ENCODE measurements around the gene CDAN1. TPM values are rescaled to one million over a fixed set of nuclear protein-coding genes. Genes with fewer than 3 reads are reported as not detected.
"Not testable (repeated sequence)": the region's sequence is repeated elsewhere in the genome, so short reads cannot be mapped to it uniquely, and the experiment has no call there.

CDAN1 gene, protein sequence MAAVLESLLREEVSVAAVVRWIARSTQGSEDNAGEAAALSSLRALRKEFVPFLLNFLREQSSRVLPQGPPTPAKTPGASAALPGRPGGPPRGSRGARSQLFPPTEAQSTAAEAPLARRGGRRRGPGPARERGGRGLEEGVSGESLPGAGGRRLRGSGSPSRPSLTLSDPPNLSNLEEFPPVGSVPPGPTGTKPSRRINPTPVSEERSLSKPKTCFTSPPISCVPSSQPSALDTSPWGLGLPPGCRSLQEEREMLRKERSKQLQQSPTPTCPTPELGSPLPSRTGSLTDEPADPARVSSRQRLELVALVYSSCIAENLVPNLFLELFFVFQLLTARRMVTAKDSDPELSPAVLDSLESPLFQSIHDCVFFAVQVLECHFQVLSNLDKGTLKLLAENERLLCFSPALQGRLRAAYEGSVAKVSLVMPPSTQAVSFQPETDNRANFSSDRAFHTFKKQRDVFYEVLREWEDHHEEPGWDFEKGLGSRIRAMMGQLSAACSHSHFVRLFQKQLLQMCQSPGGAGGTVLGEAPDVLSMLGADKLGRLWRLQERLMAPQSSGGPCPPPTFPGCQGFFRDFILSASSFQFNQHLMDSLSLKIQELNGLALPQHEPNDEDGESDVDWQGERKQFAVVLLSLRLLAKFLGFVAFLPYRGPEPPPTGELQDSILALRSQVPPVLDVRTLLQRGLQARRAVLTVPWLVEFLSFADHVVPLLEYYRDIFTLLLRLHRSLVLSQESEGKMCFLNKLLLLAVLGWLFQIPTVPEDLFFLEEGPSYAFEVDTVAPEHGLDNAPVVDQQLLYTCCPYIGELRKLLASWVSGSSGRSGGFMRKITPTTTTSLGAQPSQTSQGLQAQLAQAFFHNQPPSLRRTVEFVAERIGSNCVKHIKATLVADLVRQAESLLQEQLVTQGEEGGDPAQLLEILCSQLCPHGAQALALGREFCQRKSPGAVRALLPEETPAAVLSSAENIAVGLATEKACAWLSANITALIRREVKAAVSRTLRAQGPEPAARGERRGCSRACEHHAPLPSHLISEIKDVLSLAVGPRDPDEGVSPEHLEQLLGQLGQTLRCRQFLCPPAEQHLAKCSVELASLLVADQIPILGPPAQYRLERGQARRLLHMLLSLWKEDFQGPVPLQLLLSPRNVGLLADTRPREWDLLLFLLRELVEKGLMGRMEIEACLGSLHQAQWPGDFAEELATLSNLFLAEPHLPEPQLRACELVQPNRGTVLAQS
- 10 to 100 TPM; 17.5 to 27.0 TPM for total RNA-seq

GRCh38 chr15:42736793-42737528 lies at the start of gene CDAN1:
TSS of gene CDAN1 (minus strand) at chr15:42737128. CDS start at chr15:42737102, 26 bp downstream.
- DNase-seq (ENCODE audit: low spot score in 2 of 2) (peak; percentile 91 to 94), ATAC-seq (peak; percentile 94 to 98)
- no peaks in the 10 kb centered on the region for H3K9me3 Mint-ChIP-seq
- H3K36me3 Mint-ChIP-seq = peaks cover 0 to 4% of the 10 kb centered on the region in 2 donors
- peak within 1 kb of the TSS; percentile 87 to 89 for H3K27ac Mint-ChIP-seq

DNA sequence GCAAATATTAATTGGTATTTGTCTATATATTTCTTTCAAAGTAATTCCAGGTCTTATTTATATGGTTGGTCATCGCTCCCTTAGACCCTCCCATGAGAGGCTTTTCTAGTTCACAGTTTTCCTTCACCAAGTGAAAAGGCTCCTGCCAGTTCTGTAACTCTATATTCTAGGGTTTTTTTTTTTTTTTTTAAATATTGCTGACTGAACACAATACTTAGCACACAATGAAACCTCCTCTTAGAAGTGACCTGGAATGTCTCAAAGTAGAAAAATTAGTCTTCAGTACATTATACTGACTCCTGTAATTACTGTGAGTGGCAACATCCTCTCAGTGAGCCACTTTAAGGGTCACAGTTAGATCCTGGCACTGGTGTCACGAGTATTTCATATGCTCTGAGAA lies 48.6 kb upstream of the CDAN1 start:
- no peak for ATAC-seq
- no peaks in the 10 kb centered on the region for H3K36me3 Mint-ChIP-seq
- DNase-seq (ENCODE audit: low spot score in 2 of 2) = no peak
- H3K27ac Mint-ChIP-seq = no peak overlapping the region
- no peaks in the 10 kb centered on the region for H3K9me3 Mint-ChIP-seq

DNA sequence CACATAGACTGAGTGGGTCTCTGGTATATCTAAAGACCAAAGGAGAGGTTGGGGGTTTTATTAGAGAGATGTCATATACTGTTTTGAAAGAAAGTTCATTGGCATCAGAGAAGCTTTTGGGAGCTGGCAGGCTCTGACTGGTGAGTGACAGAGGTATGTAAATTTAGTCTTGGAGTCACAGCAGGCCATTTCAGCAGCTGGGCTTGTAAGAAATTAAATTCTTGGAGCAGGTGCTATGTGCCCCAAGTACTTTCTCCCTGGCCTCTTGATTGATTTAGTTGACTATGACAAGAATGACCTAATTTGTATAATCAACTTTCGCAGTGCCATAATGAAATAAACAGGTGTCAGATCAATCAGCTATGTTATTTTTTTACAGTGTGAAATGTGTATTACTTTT lies 47.8 kb upstream of the CDAN1 start:
- Mint-ChIP-seq H3K27ac (no peak overlapping the region), H3K9me3 (no peaks in the 10 kb centered on the region), H3K36me3 (no peaks in the 10 kb centered on the region)
- DNase-seq (ENCODE audit: low spot score in 2 of 2) (no peak), ATAC-seq (no peak)

- Mint-ChIP-seq H3K27ac (no peak overlapping the region), H3K36me3 (no peaks in the 10 kb centered on the region), H3K9me3 (no peaks in the 10 kb centered on the region)
- ATAC-seq (no peak), DNase-seq (ENCODE audit: low spot score in 2 of 2) (no peak)
Observed at GRCh38 chr15:42782716-42783115, 45.8 kb upstream of the CDAN1 start.

GRCh38 chr15:42775416-42775815 lies 38.5 kb upstream of the CDAN1 start:
- Mint-ChIP-seq H3K36me3 (no peaks in the 10 kb centered on the region), H3K27ac (no peak overlapping the region), H3K9me3 (no peaks in the 10 kb centered on the region)
- ATAC-seq (no peak), DNase-seq (ENCODE audit: low spot score in 2 of 2) (no peak)

DNA sequence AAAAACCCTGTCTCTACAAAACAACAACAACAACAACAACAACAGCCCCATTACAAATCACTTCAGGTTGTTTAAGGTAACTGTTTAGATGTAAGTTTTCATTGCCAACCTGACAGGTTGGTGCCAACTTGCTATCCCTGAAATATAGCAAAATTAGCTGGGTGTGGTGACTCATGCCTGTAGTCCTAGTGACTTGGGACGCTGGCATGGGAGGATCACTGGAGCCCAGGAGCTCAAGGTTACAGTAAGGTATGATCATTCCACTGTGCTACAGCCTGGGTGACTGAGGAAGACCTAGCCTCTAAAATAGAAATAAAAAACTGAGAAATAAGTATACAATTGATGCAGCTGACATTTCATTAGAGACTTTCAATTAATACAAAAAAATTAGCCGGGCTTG lies 36.0 kb upstream of the CDAN1 start:
- peaks cover 10 to 13% of the 10 kb centered on the region in 2 donors for H3K36me3 Mint-ChIP-seq
- ATAC-seq = no peak
- DNase-seq (ENCODE audit: low spot score in 2 of 2) = no peak
- H3K9me3 Mint-ChIP-seq = no peaks in the 10 kb centered on the region
- no peak overlapping the region for H3K27ac Mint-ChIP-seq

GRCh38 chr15:42772144-42772543 lies 35.2 kb upstream of the CDAN1 start:
- peaks cover 16 to 20% of the 10 kb centered on the region in 2 donors for H3K36me3 Mint-ChIP-seq
- H3K9me3 Mint-ChIP-seq = peaks cover under 1 to 4% of the 10 kb centered on the region in 2 donors
- ATAC-seq (no peak), DNase-seq (ENCODE audit: low spot score in 2 of 2) (no peak)
- H3K27ac Mint-ChIP-seq = no peak overlapping the region

GRCh38 chr15:42766109-42766508 lies 29.2 kb upstream of the CDAN1 start:
- not testable (repeated sequence) for H3K27ac Mint-ChIP-seq

GRCh38 chr15:42764154-42764731 lies 27.3 kb upstream of the CDAN1 start:
- ATAC-seq; H3K27ac Mint-ChIP-seq; DNase-seq (ENCODE audit: low spot score in 2 of 2): not testable (repeated sequence)
- H3K36me3 Mint-ChIP-seq = peaks cover 59 to 63% of the 10 kb centered on the region in 2 donors
- H3K9me3 Mint-ChIP-seq = peaks cover 22 to 42% of the 10 kb centered on the region in 2 donors

More at GRCh38 chr15:42766109-42766508, 29.2 kb upstream of the CDAN1 start:
- Mint-ChIP-seq H3K9me3 (peaks cover 16 to 36% of the 10 kb centered on the region in 2 donors), H3K36me3 (peaks cover 55% of the 10 kb centered on the region in 2 donors)
- not testable (repeated sequence) for DNase-seq (ENCODE audit: low spot score in 2 of 2); ATAC-seq

GRCh38 chr15:42761813-42762212 lies 24.9 kb upstream of the CDAN1 start:
- not testable (repeated sequence) for ATAC-seq; H3K27ac Mint-ChIP-seq; DNase-seq (ENCODE audit: low spot score in 2 of 2)
- H3K9me3 Mint-ChIP-seq = peaks cover 14 to 38% of the 10 kb centered on the region in 2 donors
- peaks cover 45 to 50% of the 10 kb centered on the region in 2 donors for H3K36me3 Mint-ChIP-seq

DNA sequence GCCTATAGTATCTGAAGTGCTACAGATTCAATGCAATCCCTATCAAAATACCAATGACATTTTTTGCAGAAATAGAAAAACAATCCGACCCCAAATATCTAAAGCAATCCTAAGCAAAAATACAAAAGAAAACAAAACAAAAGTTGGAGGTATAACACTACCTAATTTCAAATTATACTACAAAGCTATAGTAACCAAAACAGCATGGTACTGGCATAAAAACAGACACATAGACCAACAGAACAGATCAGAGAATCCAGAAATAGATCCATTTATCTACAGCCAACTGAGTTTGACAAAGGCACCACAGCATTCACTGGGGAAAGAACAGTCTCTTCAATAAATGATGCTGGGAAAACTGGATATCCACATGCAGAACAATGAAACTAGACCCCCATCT lies 23.8 kb upstream of the CDAN1 start:
- Mint-ChIP-seq H3K9me3 (peaks cover 11 to 31% of the 10 kb centered on the region in 2 donors), H3K36me3 (peaks cover 35 to 42% of the 10 kb centered on the region in 2 donors), H3K27ac (no peak overlapping the region)
- DNase-seq (ENCODE audit: low spot score in 2 of 2) (no peak), ATAC-seq (no peak)

DNA sequence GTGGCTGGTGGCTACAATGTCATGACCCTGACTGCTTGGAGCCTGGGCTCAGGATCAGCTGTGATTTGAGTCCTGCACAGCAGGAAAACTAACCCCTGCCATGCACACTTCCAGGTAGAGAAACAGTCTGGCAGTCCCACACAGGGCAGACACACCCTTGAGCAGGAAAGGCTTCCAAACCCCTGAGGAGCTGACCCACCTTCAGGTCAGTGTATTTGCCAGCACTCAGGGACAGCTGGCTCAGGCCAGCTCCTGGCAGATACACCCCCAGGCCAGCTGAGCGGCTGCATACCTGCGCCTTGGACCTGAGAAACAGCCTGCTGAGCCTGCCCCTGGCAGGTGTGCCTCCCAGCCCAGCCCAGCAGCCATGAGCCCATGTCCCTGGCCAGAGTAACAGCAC lies 22.2 kb upstream of the CDAN1 start:
- DNase-seq (ENCODE audit: low spot score in 2 of 2) (no peak), ATAC-seq (no peak)
- H3K27ac Mint-ChIP-seq = no peak overlapping the region
- peaks cover 11 to 22% of the 10 kb centered on the region in 2 donors for H3K9me3 Mint-ChIP-seq
- H3K36me3 Mint-ChIP-seq = peaks cover 24 to 33% of the 10 kb centered on the region in 2 donors

GRCh38 chr15:42750306-42750705 lies 13.4 kb upstream of the CDAN1 start:
- Mint-ChIP-seq H3K36me3 (peaks cover 23 to 32% of the 10 kb centered on the region in 2 donors), H3K27ac (no peak overlapping the region), H3K9me3 (peaks cover 5 to 6% of the 10 kb centered on the region in 2 donors)
- no peak for DNase-seq (ENCODE audit: low spot score in 2 of 2)
- no peak for ATAC-seq

DNA sequence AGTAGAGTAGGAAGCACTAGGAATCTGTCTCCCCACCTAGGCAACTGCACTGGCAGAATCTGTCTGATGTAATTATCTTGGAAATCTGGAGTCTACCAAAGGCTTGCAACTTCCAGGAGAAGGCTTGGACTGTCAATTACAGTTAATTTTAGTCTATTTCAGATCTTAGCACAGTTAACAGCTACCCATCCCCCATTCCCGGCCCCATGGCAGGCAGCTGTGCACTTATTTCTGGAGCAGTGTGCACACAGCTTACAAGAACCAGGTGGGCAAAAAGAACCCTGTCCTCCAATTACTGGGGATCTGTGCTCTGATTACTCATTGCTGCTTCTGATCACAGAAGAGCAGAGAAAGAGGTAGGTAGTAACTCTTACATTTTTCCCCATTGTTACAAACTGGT lies 12.3 kb upstream of the CDAN1 start:
- no peak for DNase-seq (ENCODE audit: low spot score in 2 of 2)
- Mint-ChIP-seq H3K36me3 (peaks cover 23 to 32% of the 10 kb centered on the region in 2 donors), H3K27ac (no peak overlapping the region), H3K9me3 (peaks cover 5 to 6% of the 10 kb centered on the region in 2 donors)
- no peak for ATAC-seq

GRCh38 chr15:42744195-42744594 lies 7.3 kb upstream of the CDAN1 start:
- H3K9me3 Mint-ChIP-seq = no peaks in the 10 kb centered on the region
- ATAC-seq (no peak), DNase-seq (ENCODE audit: low spot score in 2 of 2) (no peak)
- no peaks in the 10 kb centered on the region for H3K36me3 Mint-ChIP-seq
- peak overlapping the region in 1 of 2 donors; percentile 69 for H3K27ac Mint-ChIP-seq

All from activated naive CD4-positive, alpha-beta T cell treated with anti-CD3 and anti-CD28 coated beads, Interleukin-2, amount 50 U/mL, for 72 hours (primary cell).